ENCODE measurements around the gene DHPS.
"Not testable (repeated sequence)": the region's sequence is repeated elsewhere in the genome, so short reads cannot be mapped to it uniquely, and the experiment has no call there.

DHPS gene

DNA sequence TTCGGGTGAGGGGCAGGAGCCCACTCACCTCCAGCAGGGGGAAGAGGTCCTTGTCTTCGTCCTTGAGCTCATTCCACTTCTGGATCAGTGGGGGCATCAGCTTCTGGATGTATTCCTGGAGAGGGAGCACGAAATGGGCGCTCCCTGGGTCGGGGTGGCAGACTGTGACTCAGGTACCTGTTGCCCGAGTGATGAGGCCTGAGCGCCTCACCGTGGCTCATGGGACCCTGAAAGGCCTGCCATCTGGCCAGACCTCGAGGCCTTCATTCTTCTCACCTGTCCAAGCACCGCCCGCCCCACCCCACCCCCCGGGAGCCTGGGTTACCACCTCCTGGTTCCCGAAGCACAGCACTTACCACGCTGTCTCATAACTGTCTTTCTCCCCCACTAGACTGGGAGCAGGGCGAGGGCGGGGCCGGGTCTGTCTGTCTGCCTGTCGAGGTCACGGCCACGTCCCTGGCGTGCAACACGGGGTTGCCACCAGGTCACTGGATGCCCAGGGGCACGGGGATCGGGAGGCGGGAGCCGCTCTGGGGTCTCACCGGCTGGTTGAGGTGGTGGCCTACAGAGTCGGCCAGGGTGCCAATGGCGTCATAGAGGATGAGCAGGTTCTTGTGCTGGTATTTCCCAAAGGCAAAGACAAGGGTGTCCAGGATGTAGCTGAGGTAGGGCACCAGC, 24.1 kb upstream of the DHPS start:
- DNase-seq (ENCODE audit: low spot score) = no peak

DNA sequence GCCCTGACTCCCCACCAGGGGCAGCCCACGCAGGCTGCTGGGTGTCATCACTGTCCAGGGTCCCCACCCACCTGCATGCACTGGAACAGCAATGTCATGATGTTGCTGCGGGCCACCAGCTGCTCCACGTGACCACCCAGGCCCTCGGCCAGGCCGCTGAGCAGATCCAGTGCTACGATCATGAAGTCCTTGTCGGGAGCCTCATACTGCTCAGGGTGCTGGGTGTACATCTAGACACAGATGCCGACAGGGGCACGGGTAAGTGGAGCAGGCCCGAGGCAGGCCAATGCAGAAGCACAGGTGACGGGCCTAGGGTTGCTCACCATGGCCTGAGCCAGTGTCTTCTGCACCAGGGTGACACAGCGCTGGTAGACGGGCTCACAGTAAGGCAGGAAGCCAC, 23.5 kb upstream of the DHPS start:
- DNase-seq (ENCODE audit: low spot score) = no peak

DNA sequence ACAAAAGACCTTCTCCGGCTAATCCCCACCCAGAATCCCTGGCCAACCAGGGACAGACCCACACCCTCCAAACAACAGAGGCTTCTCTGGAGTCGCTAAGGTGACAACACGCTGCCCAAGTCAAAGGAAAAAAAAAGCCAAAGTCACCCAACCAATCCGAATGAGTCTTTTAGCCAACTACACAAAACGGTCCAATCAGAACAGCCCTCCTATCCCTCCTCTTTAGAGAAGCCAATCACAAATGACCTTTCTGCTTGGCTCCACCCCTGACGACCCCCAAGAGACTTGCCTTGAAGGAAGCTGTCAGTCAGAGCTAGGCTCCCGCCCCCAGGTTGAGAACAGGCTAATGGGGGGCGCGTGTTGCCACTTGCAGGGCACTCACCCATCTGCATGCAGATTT, 21.4 kb upstream of the DHPS start:
- peak; percentile 30 for DNase-seq (ENCODE audit: low spot score)

DNA sequence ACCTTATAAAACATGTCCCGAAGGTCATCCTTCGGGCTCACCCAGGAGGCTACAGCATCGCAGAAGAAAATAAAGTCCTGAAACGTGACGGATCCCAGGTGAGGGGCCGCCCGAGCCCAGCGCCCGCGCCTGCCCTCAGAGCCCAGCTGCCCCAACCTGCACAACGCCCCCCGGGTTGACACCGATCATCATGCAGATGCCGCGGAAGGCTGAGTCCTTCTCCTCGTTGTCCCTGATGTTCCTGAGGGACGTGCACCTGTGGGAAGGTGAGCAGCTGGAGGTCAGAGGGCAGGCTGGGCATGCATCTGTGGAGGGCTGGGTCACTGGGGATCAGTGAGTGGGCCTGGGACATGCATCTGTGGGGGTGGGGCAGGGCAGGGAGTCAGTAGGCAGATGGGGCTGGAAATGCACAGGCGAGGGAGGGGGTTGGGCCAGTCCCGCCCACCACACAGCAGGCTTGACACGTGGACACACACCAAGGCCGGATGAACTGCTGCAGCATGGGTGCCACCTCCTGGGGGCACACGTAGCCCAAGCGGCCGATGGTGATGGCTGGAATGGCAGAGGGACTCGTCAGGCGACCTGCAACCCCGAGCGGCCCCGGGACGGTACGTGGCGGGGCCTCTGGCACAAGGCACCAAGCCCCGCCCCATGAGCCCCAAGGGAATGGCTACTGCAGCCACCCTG, 20.1 kb upstream of the DHPS start:
- DNase-seq (ENCODE audit: low spot score) = no peak

DNA sequence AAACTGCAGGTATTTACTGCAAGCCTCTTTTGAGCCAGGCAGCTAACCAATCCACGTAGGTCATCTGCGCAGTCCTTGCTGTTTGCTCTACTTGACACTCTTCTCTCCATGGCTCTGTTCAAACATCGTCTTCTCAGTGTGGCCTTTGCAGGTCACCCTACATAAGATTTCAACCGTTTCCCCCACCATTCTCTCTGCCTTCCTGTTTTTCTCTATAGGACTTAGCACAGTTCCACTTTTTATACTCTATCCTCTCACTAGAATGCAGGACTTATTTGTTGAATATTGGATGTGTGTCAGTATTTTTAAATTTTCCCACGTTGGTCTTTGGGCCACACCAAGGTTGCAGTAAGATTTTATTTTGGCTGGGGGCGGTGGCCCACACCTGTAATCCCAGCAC, 16.5 kb upstream of the DHPS start:
- DNase-seq (ENCODE audit: low spot score) = no peak

DNA sequence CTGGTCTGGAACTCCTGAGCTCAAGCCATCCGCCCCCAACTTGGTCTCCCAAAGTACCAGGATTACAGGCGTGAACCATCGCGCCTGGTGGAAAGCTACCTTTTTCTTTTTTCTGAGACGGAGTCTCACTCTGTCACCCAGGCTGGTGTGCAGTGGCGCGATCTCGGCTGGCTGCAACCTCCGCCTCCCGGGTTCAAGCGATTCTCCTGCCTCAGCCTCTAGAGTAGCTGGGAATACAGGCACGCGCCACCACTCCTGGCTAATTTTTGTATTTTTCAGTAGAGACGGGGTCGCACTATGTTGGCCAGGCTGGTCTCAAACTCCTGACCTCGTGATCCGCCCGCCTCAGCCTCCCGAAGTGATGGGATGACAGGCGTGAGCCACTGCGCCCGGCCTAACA, 15.7 kb upstream of the DHPS start:
- not testable (repeated sequence) for DNase-seq (ENCODE audit: low spot score)

DNA sequence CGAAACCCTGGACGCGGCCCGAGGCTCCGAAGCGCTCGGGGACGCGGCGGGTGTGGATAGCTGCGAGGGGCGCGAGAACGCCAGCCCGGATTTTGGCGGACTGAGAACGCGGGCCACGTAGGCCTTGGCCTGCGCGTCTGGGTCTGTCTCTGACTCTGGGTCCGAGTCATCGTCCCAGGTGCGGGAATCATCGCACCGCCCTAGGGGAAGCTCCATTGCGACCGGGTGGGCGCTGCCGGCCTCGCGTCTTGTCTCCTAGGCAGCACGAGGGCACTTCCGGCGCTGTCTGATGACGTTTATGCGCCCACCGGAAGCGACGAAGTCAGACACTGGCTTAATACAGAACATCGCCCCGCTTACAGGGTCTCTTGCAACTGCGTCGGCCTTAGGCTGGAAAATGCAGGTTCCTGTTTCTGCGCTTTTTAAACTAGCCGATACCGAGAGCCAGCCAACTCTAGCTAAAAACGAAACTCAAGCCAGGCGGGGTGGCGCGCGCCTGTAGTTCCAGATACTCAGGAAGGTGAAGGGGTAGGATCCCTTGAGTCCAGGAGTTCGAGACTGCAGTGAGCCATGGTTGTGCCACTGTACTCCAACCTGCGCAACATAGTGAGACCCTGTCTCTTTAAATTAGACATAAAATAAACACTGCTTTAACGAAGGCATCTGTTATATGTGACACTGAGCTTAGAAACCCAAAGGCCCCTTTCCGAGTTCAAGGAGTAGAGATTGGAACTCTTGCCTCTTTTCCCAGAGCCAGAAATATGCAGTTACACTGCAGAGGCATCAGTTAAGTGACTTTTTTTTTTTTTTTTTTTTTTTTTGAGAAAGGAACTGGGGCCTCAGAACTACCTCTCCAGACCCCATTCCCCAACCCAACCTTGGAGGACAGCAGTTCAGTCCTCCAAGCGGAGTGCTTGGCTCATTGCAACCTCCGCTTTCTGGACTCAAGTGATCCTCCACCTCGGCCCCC, 15.0 kb upstream of the DHPS start, which contains the start of gene FBXW9:
FBXW9 (minus strand) TSS at position 266 of the 970 bp plus-strand sequence; CDS start at position 216, 50 bp downstream.
- DNase-seq (ENCODE audit: low spot score) = peak; percentile 91

DNA sequence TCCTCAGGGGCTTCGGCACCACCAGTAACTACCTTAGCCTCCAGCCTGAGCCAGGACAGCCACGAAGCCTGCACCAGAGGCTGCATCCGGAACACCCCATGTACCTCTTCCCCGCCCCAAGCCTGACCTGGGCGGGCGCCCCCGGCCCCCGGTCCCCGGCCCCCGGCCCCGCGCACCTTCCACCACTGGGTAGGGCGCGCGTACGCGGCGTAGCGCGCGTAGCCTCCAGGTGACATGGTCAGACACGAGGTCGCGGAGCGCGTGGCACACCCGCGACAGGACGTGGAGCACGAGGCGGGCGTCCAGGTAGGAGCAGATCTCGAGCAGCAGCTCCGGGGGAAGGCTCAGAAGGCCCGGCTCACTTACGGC, 14.3 kb upstream of the DHPS start:
- no peak for DNase-seq (ENCODE audit: low spot score)

DNA sequence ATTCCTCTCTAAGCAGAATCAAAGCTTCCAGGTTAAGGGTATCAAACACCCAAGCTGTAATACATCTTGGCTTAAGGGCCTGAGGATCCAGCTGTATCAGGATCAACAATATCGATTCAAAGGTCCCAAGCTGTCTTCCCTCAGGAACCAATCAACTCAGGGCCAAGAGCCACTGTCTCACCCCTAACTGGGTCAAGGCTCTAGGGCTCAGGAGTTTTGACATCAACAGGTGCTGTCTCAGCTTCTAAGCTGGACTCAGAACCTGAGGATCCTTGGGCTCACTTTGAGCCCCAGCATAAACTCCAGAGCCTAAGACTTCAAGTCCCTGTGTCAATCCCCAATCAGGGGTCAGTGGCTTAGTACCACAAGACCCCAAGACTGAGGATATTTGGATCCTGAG, 13.8 kb upstream of the DHPS start:
- no peak for DNase-seq (ENCODE audit: low spot score)

DNA sequence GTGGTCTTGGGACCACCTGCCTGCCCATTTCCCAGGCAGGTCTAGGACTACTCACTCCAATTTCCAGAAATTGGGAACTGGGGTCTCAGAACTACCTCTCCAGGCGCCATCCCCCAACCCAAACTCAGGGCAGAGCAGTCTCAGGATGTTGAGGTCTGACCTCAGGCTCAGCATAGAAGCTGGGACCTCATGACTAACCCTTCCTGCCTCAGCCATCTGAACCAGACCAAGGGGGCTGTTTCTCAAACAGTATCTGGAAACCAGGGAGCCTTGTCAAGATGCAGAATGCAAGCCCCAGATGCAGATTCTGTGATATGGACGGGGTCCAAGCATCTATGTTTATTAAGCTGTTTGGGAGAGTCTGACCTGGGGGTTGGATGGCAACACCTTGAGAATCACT, 13.4 kb upstream of the DHPS start:
- DNase-seq (ENCODE audit: low spot score) = no peak

DNA sequence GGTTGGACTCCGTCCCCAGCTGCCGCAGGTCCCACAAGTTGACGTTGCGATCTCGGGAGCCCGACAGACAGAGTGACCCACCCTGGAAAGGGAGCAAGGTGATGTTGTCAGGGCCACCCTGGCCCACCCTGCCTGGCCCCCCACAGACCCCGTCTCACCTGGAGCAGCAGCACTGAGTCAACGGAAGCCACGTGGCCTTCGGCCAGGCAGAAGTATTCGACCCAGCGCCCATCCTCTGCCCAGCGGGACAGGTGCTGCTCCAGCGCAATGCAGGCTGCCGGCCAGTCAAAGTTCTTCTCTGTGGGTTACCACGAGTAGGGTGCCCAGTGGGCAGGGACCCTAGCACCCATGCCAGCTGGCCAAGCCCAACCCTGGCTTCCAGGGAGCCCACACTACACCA, 13.0 kb upstream of the DHPS start:
- no peak for DNase-seq (ENCODE audit: low spot score)

DNA sequence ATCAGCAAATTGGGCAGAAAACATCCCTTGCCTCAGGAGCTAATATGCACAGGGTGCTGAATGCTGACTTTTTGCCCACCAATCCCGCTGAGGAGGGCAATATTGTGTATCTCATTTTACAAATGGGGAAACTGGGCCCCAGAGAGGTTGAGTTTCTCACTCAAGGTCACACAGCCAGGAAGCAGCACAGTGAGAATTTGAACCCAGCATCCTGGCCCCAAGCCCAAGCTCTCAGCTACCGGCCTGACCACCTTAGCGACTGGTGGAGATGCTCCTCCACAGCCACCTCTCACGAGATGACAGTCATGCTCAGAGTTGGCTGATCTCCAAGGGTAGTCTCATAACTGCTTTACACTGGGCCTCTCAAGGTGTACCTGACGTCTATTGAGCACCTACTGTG, 11.3 kb upstream of the DHPS start:
- DNase-seq (ENCODE audit: low spot score) = no peak

DNA sequence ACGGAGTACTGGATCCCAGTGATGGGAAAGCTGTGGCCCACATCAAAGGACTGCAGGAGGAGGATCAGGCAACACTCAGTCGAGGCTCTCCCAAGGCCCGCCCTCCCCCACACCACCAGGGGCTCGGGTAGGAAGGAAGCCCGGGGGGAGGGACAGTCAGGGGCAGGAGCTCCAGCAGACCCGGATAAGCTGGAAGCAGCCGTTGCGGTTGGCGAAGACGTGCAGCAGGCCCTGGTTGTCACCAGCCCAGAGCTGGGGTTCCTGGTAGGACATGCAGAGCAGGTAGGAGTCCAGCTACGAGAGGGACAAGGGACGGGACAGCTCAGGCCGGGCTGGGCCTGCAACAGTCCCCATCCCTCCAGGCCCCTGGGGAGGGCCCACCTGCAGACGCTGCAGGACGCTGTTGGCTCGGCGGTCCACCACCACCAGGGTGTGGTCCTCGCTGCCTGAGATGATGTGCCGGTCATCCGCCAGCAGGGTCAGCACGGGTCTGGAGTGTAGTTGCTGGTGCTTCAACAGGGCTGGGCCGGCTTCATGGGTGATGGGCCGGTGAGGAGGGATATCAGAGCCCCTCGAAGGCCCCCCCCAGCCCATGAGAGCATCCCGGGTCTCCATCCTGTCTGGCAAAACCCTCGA, 8.0 kb upstream of the DHPS start:
- DNase-seq (ENCODE audit: low spot score) = no peak

DNA sequence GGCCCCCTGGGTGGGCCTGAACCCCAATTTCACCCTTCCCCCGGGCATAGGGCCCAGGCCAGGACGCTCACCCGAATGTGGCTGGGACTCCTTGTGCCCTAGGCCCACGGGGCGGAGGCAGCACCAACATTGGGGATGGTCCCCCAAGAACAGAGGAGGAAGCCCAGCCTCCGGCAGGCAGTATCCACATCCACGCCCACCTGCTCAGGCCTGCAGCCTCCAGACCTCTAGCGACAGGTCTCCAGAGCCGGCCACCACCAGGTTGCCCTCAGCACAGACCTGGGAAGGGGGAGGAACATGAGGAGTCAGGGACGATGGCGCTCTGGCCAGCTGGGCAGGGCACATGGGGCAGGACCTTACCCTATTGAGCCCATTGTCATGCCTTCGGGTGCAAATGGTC, 7.3 kb upstream of the DHPS start:
- no peak for DNase-seq (ENCODE audit: low spot score)

DNA sequence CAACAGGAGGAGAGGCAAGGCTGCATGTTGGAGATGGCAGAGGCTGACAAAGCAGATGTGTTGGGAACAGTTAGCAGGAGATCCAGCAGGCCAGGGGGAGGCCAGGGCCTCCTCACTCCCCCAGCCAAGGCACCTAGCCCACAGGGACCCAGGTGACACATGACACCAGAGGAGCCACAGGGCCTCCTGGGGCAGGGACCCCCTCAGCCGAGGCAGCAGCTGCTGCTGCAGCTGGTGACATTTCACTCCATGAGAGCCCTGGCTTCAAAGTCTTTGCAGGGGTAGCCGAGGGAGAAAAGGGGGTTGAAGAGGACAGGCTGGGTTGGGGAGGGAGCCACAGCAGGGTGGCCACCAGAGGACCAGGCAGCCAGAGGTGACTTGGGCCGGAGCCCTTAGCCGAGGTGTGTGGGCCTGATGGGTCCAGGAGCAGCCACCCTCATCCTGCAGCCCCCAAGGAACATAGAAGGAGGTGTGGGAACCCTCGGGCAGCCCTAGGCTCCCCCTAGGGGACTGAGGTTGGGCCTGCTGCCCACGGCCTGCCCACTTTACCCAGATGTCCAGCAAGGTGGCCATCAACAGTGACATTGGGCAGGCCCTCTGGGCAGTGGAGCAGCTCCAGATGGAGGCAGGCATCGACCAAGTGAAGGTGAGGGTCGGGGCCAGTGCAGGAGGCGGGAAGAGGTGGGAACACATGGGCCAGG, 6.0 kb upstream of the DHPS start, which contains the start of gene GNG14:
GNG14 (plus strand) TSS at position 503 of the 701 bp plus-strand sequence; CDS start at position 554, 51 bp downstream.
- no peak for DNase-seq (ENCODE audit: low spot score)

DNA sequence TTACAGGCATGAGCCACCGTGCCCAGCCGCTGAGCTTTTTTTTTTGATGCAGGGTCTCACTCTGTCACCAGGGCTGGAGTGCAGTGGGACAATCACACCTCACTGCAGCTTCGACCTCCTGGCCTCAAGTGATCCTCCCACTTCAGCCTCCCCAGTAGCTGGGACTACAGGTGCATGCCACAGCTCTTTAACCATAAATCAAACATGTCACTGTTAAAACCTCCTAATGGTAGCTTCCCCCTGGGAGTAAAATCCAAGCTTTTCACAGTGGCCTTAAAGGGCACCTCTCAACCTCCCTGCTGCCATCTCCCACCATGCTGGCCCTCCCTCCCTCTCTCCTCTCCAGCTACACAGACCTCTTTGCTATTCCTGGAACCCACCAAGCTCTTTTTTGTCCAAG, 4.2 kb upstream of the DHPS start:
- DNase-seq (ENCODE audit: low spot score) = no peak

DNA sequence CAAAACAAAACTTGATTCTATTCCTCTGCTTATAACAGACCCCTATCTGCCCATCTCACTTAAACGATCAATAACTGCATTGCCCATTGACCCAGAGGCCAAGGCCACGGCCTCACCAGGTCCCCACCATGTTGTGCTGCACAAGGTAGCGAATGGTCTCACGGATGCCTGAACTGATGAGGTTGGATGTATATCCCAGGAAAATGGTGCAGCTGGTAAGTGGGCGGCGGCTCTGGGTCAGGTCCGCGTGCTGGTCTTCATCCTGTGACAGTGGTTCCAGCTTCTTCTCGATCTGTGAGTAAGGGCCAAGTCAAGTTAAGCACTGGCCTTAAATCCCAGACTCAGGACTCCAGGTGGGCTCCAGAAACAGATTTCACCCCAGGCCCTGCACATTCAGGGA, 1.6 kb downstream of the DHPS start:
- DNase-seq (ENCODE audit: low spot score) = no peak

DNA sequence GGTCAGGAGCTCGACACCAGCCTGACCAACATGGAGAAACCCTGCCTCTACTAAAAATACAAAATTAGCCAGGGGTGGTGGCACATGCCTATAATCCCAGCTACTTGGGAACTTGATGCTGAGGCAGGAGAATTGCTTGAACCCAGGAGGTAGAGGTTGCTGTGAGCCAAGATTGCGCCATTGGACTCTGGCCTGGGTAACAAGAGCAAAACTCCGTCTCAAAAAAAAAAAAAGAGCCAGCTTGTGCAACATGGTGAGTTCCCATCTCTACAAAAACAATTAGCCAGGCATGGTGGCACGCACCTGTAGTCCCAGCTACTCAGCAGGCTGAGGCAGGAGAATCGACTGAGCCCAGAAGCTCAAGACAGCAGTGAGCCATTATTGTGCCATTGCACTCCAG, 3.6 kb downstream of the DHPS start:
- not testable (repeated sequence) for DNase-seq (ENCODE audit: low spot score)

DNA sequence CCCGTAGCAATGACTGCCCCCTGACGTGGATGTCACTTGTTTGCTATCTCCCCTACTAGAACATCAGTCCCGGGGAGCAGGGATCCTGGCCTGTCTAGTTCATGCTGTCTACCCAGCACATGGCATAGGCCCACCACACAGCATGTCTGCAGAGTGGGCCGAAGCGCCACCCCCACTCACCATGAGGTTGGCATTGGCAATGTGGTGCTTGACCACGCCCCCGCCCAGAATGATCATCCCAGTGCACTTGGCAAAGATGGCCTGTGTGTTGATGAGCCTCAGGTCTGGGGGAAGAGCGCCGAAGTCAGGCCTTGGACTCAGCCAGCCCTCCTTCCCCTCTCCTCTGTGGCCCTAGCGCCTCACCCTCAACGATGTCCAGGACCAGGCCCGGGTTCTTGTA, 4.8 kb downstream of the DHPS start:
- no peak for DNase-seq (ENCODE audit: low spot score)

DNA sequence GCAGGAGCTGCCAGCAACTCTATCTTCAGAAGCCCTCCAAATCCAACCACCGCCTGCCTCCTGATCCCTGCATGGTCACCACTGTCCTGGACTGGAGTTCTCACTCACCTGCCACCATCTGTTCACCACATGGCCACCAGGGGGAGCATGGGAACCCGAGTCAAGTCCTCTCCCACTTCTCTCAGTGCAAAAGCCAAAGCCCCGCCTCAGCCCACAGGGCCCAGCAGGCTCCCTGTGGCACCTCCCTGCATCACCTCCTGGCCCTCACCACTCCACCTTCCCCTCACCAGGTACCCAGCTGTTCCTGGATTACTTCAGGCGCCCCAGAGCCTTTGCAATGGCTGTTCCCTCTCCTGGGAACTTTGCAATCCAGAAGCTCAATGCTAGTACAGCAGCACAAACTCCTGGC, 5.3 kb downstream of the DHPS start:
- DNase-seq (ENCODE audit: low spot score) = peak; percentile 68

DNA sequence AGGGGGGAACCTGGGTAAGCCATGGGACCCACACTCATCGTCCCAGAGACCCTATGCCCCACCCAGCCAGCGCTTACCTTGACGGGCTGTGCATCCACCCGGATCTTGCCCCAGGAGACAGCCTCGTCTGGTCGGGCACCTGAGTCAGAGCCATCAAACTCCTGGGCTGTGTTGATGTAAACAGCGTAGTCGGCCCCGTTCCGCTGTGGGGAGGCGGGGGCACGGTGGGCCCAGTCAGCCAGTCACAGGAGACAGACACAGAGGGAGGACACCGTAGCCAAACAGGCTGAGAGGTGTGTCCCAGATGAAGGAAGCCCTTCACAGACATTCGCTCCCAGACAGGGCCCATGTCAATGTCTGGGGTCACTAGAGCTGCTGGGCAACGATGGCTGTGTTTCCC, 5.7 kb downstream of the DHPS start:
- no peak for DNase-seq (ENCODE audit: low spot score)

DNA sequence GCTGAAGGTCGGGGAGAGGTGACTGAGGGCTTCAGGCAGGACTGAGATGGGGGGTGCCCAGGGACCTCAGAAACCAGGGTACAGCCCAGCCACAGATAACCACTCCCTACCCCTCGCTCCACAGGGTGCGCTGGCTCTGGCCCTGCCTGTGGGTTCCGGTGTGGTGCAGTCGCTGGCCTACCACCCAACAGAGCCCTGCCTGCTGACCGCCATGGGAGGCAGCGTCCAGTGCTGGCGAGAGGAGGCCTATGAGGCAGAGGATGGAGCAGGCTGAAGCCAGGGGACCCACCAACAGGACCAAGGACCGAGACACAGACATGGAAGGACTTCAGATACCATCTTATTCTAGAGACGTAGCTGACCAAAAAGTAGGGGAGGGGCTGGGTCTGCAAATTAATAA, 6.3 kb downstream of the DHPS start:
- no peak for DNase-seq (ENCODE audit: low spot score)

Measured in SW480 (cell line).